ENCODE measurements around the gene SVIL.

- TF ChIP-seq, protein P1, sequence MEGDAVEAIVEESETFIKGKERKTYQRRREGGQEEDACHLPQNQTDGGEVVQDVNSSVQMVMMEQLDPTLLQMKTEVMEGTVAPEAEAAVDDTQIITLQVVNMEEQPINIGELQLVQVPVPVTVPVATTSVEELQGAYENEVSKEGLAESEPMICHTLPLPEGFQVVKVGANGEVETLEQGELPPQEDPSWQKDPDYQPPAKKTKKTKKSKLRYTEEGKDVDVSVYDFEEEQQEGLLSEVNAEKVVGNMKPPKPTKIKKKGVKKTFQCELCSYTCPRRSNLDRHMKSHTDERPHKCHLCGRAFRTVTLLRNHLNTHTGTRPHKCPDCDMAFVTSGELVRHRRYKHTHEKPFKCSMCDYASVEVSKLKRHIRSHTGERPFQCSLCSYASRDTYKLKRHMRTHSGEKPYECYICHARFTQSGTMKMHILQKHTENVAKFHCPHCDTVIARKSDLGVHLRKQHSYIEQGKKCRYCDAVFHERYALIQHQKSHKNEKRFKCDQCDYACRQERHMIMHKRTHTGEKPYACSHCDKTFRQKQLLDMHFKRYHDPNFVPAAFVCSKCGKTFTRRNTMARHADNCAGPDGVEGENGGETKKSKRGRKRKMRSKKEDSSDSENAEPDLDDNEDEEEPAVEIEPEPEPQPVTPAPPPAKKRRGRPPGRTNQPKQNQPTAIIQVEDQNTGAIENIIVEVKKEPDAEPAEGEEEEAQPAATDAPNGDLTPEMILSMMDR (IDR thresholded peaks at IDR 0.05; ENCODE audit: low read length) = no peak
- TF ChIP-seq EZH2 (IDR thresholded peaks at IDR 0.05; ENCODE audit: borderline replicate concordance, low read length) = no peak
These were observed 23.0 kb upstream of the SVIL start for GRCh38 chr10:29657719-29658274.

All from OCI-LY1 (cell line).